ENCODE results near the gene SHCBP1L.

SHCBP1L gene

GRCh38 chr1:182984621-182985020 lies 31.7 kb upstream of the SHCBP1L start:
- no peaks in the 10 kb centered on the region for H3K9me3 ChIP-seq (ENCODE audit: control insufficient read depth in 5 of 5, low read length in 5 of 5)
- no peak overlapping the region for H3K27ac ChIP-seq (ENCODE audit: low read depth, low read length)
- H3K9ac ChIP-seq (ENCODE audit: low read length in 5 of 5), result no peak overlapping the region
- no peak overlapping the region for H3K4me3 ChIP-seq (ENCODE audit: low read depth in 1 of 5, low read length in 5 of 5)
- H3K27me3 ChIP-seq (ENCODE audit: control insufficient read depth in 5 of 5, insufficient read depth in 4 of 5, low read length in 5 of 5), result no peaks in the 10 kb centered on the region
- no peaks in the 10 kb centered on the region for H3K4me1 ChIP-seq (ENCODE audit: control insufficient read depth in 5 of 5, insufficient read depth in 5 of 5, low read length in 5 of 5)
- H3K36me3 ChIP-seq (ENCODE audit: control insufficient read depth in 5 of 5, insufficient read depth in 5 of 5, low read length in 5 of 5), result no peaks in the 10 kb centered on the region

DNA sequence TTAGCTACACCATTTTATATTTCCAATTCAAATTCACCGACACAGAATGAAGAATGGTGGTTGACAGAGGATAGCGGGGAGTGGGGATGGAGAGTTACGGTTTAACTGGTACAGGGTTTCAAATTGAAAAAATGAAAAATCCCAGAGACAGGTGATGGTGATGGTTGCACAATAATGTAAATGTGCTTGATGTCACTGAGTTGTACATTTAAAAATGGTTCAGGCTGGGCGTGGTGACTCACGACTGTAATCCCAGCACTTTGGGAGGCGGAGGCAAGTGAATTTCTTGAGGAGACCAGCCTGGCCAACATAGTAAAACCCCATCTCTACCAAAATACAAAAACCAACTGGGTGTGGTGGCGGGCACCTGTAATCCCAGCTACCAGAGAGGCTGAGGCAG lies 31.2 kb upstream of the SHCBP1L start:
- H3K36me3 ChIP-seq (ENCODE audit: control insufficient read depth in 5 of 5, insufficient read depth in 5 of 5, low read length in 5 of 5), result no peaks in the 10 kb centered on the region
- H3K9ac ChIP-seq (ENCODE audit: low read length in 5 of 5), result no peak overlapping the region
- H3K27ac ChIP-seq (ENCODE audit: low read depth, low read length), result no peak overlapping the region
- no peaks in the 10 kb centered on the region for H3K9me3 ChIP-seq (ENCODE audit: control insufficient read depth in 5 of 5, low read length in 5 of 5)
- no peak overlapping the region for H3K4me3 ChIP-seq (ENCODE audit: low read depth in 1 of 5, low read length in 5 of 5)
- H3K27me3 ChIP-seq (ENCODE audit: control insufficient read depth in 5 of 5, insufficient read depth in 4 of 5, low read length in 5 of 5), result no peaks in the 10 kb centered on the region
- H3K4me1 ChIP-seq (ENCODE audit: control insufficient read depth in 5 of 5, insufficient read depth in 5 of 5, low read length in 5 of 5), result no peaks in the 10 kb centered on the region

DNA sequence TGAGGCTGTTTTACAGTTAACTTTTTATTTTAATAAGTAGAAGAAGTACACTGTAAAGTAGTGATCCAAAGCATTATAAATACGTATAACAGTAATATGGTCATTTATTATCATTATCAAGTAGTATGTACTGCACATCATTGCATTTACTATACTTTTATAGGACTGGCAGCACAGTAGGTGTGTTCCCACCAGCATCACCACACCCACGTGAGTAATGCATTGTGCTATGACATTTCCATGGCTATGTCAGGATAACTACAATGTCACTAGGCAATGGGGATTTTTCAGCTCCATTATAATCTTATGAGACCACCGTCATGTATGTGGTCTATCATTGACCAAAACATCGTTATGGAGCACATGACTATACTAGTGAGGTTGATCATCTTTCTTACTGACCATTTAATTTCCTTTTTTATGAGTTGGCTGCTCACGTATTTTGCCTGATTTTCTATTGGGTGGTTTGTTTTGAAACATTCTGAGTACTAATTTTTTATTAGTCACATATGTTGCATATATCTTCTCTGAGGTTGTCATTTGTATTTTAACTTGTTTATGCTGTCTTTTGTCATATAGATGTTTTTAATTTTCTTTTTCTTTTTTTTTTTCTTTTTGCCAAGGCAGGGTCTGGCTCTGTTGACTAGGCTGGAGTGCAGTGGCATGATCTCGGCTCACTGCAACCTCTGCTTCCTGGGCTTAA lies 25.3 kb upstream of the SHCBP1L start:
- Histone ChIP-seq H3K4me1 (ENCODE audit: control insufficient read depth in 5 of 5, insufficient read depth in 5 of 5, low read length in 5 of 5) (no peaks in the 10 kb centered on the region), H3K9me3 (ENCODE audit: control insufficient read depth in 5 of 5, low read length in 5 of 5) (no peaks in the 10 kb centered on the region), H3K27me3 (ENCODE audit: control insufficient read depth in 5 of 5, insufficient read depth in 4 of 5, low read length in 5 of 5) (no peaks in the 10 kb centered on the region), H3K9ac (ENCODE audit: low read length in 5 of 5) (no peak overlapping the region), H3K4me3 (ENCODE audit: low read depth in 1 of 5, low read length in 5 of 5) (no peak overlapping the region), H3K27ac (ENCODE audit: low read depth, low read length) (no peak overlapping the region), H3K36me3 (ENCODE audit: control insufficient read depth in 5 of 5, insufficient read depth in 5 of 5, low read length in 5 of 5) (no peaks in the 10 kb centered on the region)

GRCh38 chr1:182977480-182977879 lies 24.5 kb upstream of the SHCBP1L start:
- Histone ChIP-seq H3K27ac (ENCODE audit: low read depth, low read length) (no peak overlapping the region), H3K36me3 (ENCODE audit: control insufficient read depth in 5 of 5, insufficient read depth in 5 of 5, low read length in 5 of 5) (no peaks in the 10 kb centered on the region), H3K9me3 (ENCODE audit: control insufficient read depth in 5 of 5, low read length in 5 of 5) (no peaks in the 10 kb centered on the region), H3K27me3 (ENCODE audit: control insufficient read depth in 5 of 5, insufficient read depth in 4 of 5, low read length in 5 of 5) (no peaks in the 10 kb centered on the region), H3K9ac (ENCODE audit: low read length in 5 of 5) (no peak overlapping the region), H3K4me1 (ENCODE audit: control insufficient read depth in 5 of 5, insufficient read depth in 5 of 5, low read length in 5 of 5) (no peaks in the 10 kb centered on the region), H3K4me3 (ENCODE audit: low read depth in 1 of 5, low read length in 5 of 5) (no peak overlapping the region)

- Histone ChIP-seq H3K27ac (ENCODE audit: low read depth, low read length) (no peak overlapping the region), H3K27me3 (ENCODE audit: control insufficient read depth in 5 of 5, insufficient read depth in 4 of 5, low read length in 5 of 5) (no peaks in the 10 kb centered on the region)
Measured at GRCh38 chr1:182974506-182975191, 21.7 kb upstream of the SHCBP1L start.

DNA sequence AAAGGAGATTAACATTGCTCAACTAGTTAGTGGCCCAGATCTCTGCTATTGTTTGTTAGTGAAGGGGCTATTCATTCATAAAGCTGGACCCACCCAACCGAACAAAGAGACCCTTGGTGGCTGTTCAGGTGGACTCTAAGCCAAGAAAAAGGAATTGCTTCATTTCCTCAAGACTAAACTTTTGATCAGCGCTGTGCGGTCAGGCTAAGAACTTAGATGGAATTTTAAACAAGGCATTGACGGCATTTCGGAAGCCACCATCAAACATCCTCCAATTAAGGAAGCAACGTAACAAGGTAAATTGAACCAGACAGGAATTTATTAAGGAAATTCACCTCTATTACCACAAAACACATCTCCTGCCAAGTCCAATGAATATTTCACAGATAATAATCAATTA lies 19.9 kb upstream of the SHCBP1L start:
- H3K27me3 ChIP-seq (ENCODE audit: control insufficient read depth in 5 of 5, insufficient read depth in 4 of 5, low read length in 5 of 5), result no peaks in the 10 kb centered on the region
- H3K4me3 ChIP-seq (ENCODE audit: low read depth in 1 of 5, low read length in 5 of 5), result no peak overlapping the region
- H3K36me3 ChIP-seq (ENCODE audit: control insufficient read depth in 5 of 5, insufficient read depth in 5 of 5, low read length in 5 of 5), result no peaks in the 10 kb centered on the region
- H3K9ac ChIP-seq (ENCODE audit: low read length in 5 of 5), result no peak overlapping the region
- no peaks in the 10 kb centered on the region for H3K9me3 ChIP-seq (ENCODE audit: control insufficient read depth in 5 of 5, low read length in 5 of 5)
- no peaks in the 10 kb centered on the region for H3K4me1 ChIP-seq (ENCODE audit: control insufficient read depth in 5 of 5, insufficient read depth in 5 of 5, low read length in 5 of 5)
- no peak overlapping the region for H3K27ac ChIP-seq (ENCODE audit: low read depth, low read length)

More at GRCh38 chr1:182974506-182975191, 21.7 kb upstream of the SHCBP1L start:
- Histone ChIP-seq H3K4me1 (ENCODE audit: control insufficient read depth in 5 of 5, insufficient read depth in 5 of 5, low read length in 5 of 5) (no peaks in the 10 kb centered on the region), H3K9me3 (ENCODE audit: control insufficient read depth in 5 of 5, low read length in 5 of 5) (no peaks in the 10 kb centered on the region), H3K4me3 (ENCODE audit: low read depth in 1 of 5, low read length in 5 of 5) (no peak overlapping the region), H3K36me3 (ENCODE audit: control insufficient read depth in 5 of 5, insufficient read depth in 5 of 5, low read length in 5 of 5) (no peaks in the 10 kb centered on the region), H3K9ac (ENCODE audit: low read length in 5 of 5) (no peak overlapping the region)

- Histone ChIP-seq H3K27me3 (ENCODE audit: control insufficient read depth in 5 of 5, insufficient read depth in 4 of 5, low read length in 5 of 5) (no peaks in the 10 kb centered on the region), H3K9me3 (ENCODE audit: control insufficient read depth in 5 of 5, low read length in 5 of 5) (no peaks in the 10 kb centered on the region), H3K4me1 (ENCODE audit: control insufficient read depth in 5 of 5, insufficient read depth in 5 of 5, low read length in 5 of 5) (no peaks in the 10 kb centered on the region), H3K27ac (ENCODE audit: low read depth, low read length) (no peak overlapping the region), H3K4me3 (ENCODE audit: low read depth in 1 of 5, low read length in 5 of 5) (no peak overlapping the region), H3K36me3 (ENCODE audit: control insufficient read depth in 5 of 5, insufficient read depth in 5 of 5, low read length in 5 of 5) (no peaks in the 10 kb centered on the region), H3K9ac (ENCODE audit: low read length in 5 of 5) (no peak overlapping the region)
Measured at GRCh38 chr1:182972231-182972630, 19.3 kb upstream of the SHCBP1L start.

- Histone ChIP-seq H3K4me1 (ENCODE audit: control insufficient read depth in 5 of 5, insufficient read depth in 5 of 5, low read length in 5 of 5) (no peaks in the 10 kb centered on the region), H3K9ac (ENCODE audit: low read length in 5 of 5) (no peak overlapping the region), H3K27ac (ENCODE audit: low read depth, low read length) (no peak overlapping the region), H3K4me3 (ENCODE audit: low read depth in 1 of 5, low read length in 5 of 5) (no peak overlapping the region), H3K27me3 (ENCODE audit: control insufficient read depth in 5 of 5, insufficient read depth in 4 of 5, low read length in 5 of 5) (no peaks in the 10 kb centered on the region), H3K36me3 (ENCODE audit: control insufficient read depth in 5 of 5, insufficient read depth in 5 of 5, low read length in 5 of 5) (no peaks in the 10 kb centered on the region), H3K9me3 (ENCODE audit: control insufficient read depth in 5 of 5, low read length in 5 of 5) (no peaks in the 10 kb centered on the region)
Measured at GRCh38 chr1:182971219-182971618, 18.3 kb upstream of the SHCBP1L start.

DNA sequence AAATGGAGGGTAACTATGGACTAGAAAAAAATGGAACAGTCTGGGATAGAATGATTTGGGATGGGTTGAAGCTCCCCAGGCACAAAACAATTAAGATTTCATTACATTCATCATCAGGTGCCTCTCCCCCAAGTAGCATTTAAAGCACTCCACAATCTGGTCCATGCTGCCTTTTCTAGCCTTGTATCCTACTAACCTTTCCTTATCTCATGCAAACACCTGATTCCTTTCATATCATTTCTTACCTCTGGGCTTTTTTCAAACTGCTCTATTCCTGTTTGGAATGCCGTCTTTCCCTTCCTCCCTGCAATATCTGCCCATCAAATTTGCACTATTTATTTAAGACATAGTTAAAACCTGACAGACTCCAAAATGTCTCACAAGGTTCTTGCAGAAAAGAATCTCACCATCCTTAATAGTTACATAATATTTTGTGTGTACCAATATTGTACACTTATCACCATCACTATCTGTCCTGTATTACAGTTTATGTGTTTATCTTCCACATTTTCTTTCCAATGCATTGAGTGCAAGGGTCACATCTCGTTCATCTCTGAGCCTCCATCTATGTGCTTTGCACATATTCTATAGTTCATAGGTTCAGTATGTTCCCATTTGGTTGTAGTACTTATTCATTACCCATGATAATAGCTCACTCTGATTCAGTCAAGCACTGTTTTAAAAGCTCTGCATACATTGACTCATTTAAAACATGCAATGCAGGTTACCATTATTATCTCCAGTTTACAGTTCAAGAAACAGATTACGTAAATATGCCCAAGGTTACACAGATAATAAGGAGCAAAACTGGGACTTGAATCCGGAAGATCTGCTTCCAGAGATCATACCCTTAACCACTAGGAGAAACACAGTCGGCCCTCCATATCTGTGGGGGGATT lies 16.1 kb upstream of the SHCBP1L start:
- Histone ChIP-seq H3K4me3 (ENCODE audit: low read depth in 1 of 5, low read length in 5 of 5) (no peak overlapping the region), H3K27ac (ENCODE audit: low read depth, low read length) (no peak overlapping the region), H3K27me3 (ENCODE audit: control insufficient read depth in 5 of 5, insufficient read depth in 4 of 5, low read length in 5 of 5) (no peaks in the 10 kb centered on the region), H3K36me3 (ENCODE audit: control insufficient read depth in 5 of 5, insufficient read depth in 5 of 5, low read length in 5 of 5) (no peaks in the 10 kb centered on the region), H3K4me1 (ENCODE audit: control insufficient read depth in 5 of 5, insufficient read depth in 5 of 5, low read length in 5 of 5) (no peaks in the 10 kb centered on the region), H3K9me3 (ENCODE audit: control insufficient read depth in 5 of 5, low read length in 5 of 5) (no peaks in the 10 kb centered on the region), H3K9ac (ENCODE audit: low read length in 5 of 5) (no peak overlapping the region)
